CD4-positive, alpha-beta T cell (primary cell): Measurements from ENCODE around the gene IQSEC3. TPM values are rescaled to one million over a fixed set of nuclear protein-coding genes. Genes with fewer than 3 reads are reported as not detected.
"Not testable (repeated sequence)": the region's sequence is repeated elsewhere in the genome, so short reads cannot be mapped to it uniquely, and the experiment has no call there.

Source experiments
- ATAC-seq: fragments of 200-7000 bp; cut with Tn5 transposase; one replicate; pipeline ENCODE4 v1.10.0; 2022; ENCODE audit warnings: mild to moderate bottlenecking; ENCODE audit not compliant: poor library complexity
- CTCF ChIA-PET: fragments of 350-600 bp; sonication (Branson Sonifier 250); formaldehyde crosslinking; loops from one replicate; lab custom pipeline; 2021; ENCODE audit warnings: antibody characterized with exemption, inconsistent platforms; lab: Charles Lee
- POLR2A ChIA-PET: fragments of 350-600 bp; sonication (Branson Sonifier 250); formaldehyde crosslinking; loops from one replicate; lab custom pipeline; 2021; ENCODE audit warnings: antibody characterized with exemption, inconsistent platforms; lab: Charles Lee
- DNase-seq, 14 experiments: peaks; one replicate each; pipeline ENCODE4 v3.0.0-alpha.2; 2013 to 2020; ENCODE audit warnings: mixed read lengths in 2 of 14
- H3K27ac ChIP-seq, 2 donors: one replicate each; pipeline versions ENCODE4 v1.5.1 to v1.7.0; 2013; ENCODE audit warnings: low read length in 2 of 2, low read depth in 1 of 2, mild to moderate bottlenecking in 1 of 2
- H3K27me3 ChIP-seq, 2 experiments: 1 replicate in 1 of 2; 2 replicates in 1 of 2; pipeline versions ENCODE4 v1.6.1 to v1.7.0; 2013; ENCODE audit warnings: low read length in 2 of 2, control low read depth in 1 of 2, mild to moderate bottlenecking in 1 of 2, moderate library complexity in 1 of 2; ENCODE audit not compliant: insufficient read depth in 2 of 2, control insufficient read depth in 1 of 2
- H3K36me3 ChIP-seq: one replicate; pipeline ENCODE4 v1.6.1; 2013; ENCODE audit warnings: low read length, control low read depth; ENCODE audit not compliant: insufficient read depth
- H3K4me1 ChIP-seq: one replicate; pipeline ENCODE4 v1.6.1; 2013; ENCODE audit warnings: low read length, control low read depth; ENCODE audit not compliant: insufficient read depth
- H3K4me3 ChIP-seq: one replicate; pipeline ENCODE4 v1.5.1; 2013; ENCODE audit warnings: mild to moderate bottlenecking, low read length, moderate library complexity
- H3K9me3 ChIP-seq, 2 experiments: 1 replicate in 1 of 2; 2 replicates in 1 of 2; pipeline versions ENCODE4 v1.6.1 to v1.7.0; 2013; ENCODE audit warnings: low read length in 2 of 2, mild to moderate bottlenecking in 2 of 2, control low read depth in 1 of 2, moderate library complexity in 1 of 2; ENCODE audit not compliant: control insufficient read depth in 1 of 2, insufficient read depth in 1 of 2
- H3K27ac Mint-ChIP-seq: one replicate; pipeline ENCODE4 v1.8.0; 2020; ENCODE audit warnings: mixed read lengths
- H3K27me3 Mint-ChIP-seq: one replicate; pipeline ENCODE4 v1.8.0; 2021; ENCODE audit warnings: mixed read lengths
- H3K36me3 Mint-ChIP-seq: one replicate; pipeline ENCODE4 v1.8.0; 2021; ENCODE audit warnings: low read depth, mixed read lengths
- H3K4me1 Mint-ChIP-seq: one replicate; pipeline ENCODE4 v1.8.0; 2021; ENCODE audit warnings: low read depth, mixed read lengths
- H3K4me3 Mint-ChIP-seq: one replicate; pipeline ENCODE4 v1.8.0; 2020; ENCODE audit warnings: mild to moderate bottlenecking, mixed read lengths
- H3K9me3 Mint-ChIP-seq: one replicate; pipeline ENCODE4 v1.8.0; 2020; ENCODE audit warnings: mixed read lengths
- intact Hi-C, 2 experiments: fragments of 100-400 bp; cut with DNase I in 1 of 2; cut with micrococcal nuclease in 1 of 2; formaldehyde crosslinking; loops; one replicate each; pipeline versions ENCODE4 v1.15.1 to v1.9.0; 2023 to 2025; cut with DNase I, micrococcal nuclease
- total RNA-seq, 174 experiments: library from RNA in 2 of 174; stranded (reverse) in 2 of 174; gene quantifications; one replicate each; pipeline ENCODE4 v1.2.3 and lab custom pipeline; 2021 to 2026

Gene IQSEC3
- total RNA-seq, 2 experiments from 2014 or later, result 0.19 TPM; not detected in 1

- H3K36me3 ChIP-seq, H3K27ac Mint-ChIP-seq, DNase-seq, ATAC-seq, H3K4me1 Mint-ChIP-seq, H3K36me3 Mint-ChIP-seq, intact Hi-C loops, H3K27ac ChIP-seq, H3K9me3 Mint-ChIP-seq, POLR2A ChIA-PET, CTCF ChIA-PET, H3K9me3 ChIP-seq, H3K4me3 ChIP-seq, H3K4me1 ChIP-seq, H3K4me3 Mint-ChIP-seq: not testable (repeated sequence)
- peaks cover 43% of the 10 kb centered on the region for H3K27me3 Mint-ChIP-seq
- H3K27me3 ChIP-seq, result peaks cover 10 to 37% of the 10 kb centered on the region in 2 experiments
Observed at GRCh38 chr12:69677-70076, 3.1 kb downstream of the IQSEC3 start.

GRCh38 chr12:70541-70940 is 4.0 kb downstream of the IQSEC3 start:
- peaks cover 6 to 32% of the 10 kb centered on the region in 2 experiments for H3K27me3 ChIP-seq
- H3K27ac ChIP-seq, intact Hi-C loops, H3K27ac Mint-ChIP-seq, H3K9me3 Mint-ChIP-seq, H3K4me3 ChIP-seq, H3K4me1 ChIP-seq, H3K4me1 Mint-ChIP-seq, H3K9me3 ChIP-seq, ATAC-seq, POLR2A ChIA-PET, H3K36me3 ChIP-seq, DNase-seq, H3K36me3 Mint-ChIP-seq, H3K4me3 Mint-ChIP-seq, CTCF ChIA-PET: not testable (repeated sequence)
- peaks cover 42% of the 10 kb centered on the region for H3K27me3 Mint-ChIP-seq

GRCh38 chr12:72018-72417 is 5.5 kb downstream of the IQSEC3 start:
- H3K9me3 ChIP-seq, DNase-seq, H3K27ac ChIP-seq, CTCF ChIA-PET, H3K4me1 Mint-ChIP-seq, ATAC-seq, H3K36me3 ChIP-seq, POLR2A ChIA-PET, intact Hi-C loops, H3K36me3 Mint-ChIP-seq, H3K9me3 Mint-ChIP-seq, H3K4me3 Mint-ChIP-seq, H3K27ac Mint-ChIP-seq, H3K4me3 ChIP-seq, H3K4me1 ChIP-seq: not testable (repeated sequence)
- peaks cover 3 to 39% of the 10 kb centered on the region in 2 experiments for H3K27me3 ChIP-seq
- H3K27me3 Mint-ChIP-seq, result peaks cover 48% of the 10 kb centered on the region

DNA sequence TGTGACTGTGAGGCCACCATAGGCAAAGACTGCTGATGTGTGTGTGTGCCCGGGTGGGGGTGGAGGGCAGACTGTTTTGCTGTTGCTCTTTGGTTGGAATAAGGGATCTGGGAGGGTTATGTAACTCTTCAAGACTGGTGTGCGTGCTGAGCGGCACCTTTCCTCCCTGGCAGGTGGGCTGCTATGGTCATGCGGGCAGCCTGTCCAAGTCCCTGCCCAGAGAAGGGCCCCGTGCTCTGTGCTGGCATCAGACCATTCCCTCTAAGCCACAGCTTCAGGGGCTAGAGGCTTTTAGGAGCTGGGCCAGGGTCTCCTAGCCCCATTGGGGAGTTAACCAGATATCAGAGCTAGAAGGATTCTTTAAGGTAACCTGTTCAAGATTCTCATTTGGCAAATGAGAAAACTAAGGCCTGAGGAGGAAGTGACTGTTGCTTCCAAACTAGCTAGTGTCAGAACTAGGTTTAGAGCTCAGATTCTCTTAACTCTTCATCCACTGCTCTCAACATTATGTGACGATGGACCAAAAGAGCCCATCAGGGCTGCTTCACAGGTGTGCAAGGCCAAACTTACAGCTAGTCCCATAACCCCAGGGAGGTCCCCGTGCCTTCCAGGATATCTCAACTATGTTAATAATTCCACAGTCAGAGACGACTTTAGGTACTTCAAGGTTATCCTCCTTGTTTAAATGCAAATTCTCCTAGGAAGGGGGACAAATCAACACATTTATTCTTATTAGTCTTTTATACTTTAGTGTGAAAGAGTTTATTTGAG is 8.0 kb downstream of the IQSEC3 start:
- H3K4me3 ChIP-seq, H3K9me3 ChIP-seq, DNase-seq, H3K27ac ChIP-seq, H3K36me3 Mint-ChIP-seq, intact Hi-C loops, H3K4me3 Mint-ChIP-seq, H3K4me1 Mint-ChIP-seq, ATAC-seq, H3K9me3 Mint-ChIP-seq, H3K27ac Mint-ChIP-seq, H3K36me3 ChIP-seq, POLR2A ChIA-PET, CTCF ChIA-PET, H3K4me1 ChIP-seq: not testable (repeated sequence)
- H3K27me3 ChIP-seq, result peaks cover 11 to 40% of the 10 kb centered on the region in 2 experiments
- peaks cover 49% of the 10 kb centered on the region for H3K27me3 Mint-ChIP-seq

DNA sequence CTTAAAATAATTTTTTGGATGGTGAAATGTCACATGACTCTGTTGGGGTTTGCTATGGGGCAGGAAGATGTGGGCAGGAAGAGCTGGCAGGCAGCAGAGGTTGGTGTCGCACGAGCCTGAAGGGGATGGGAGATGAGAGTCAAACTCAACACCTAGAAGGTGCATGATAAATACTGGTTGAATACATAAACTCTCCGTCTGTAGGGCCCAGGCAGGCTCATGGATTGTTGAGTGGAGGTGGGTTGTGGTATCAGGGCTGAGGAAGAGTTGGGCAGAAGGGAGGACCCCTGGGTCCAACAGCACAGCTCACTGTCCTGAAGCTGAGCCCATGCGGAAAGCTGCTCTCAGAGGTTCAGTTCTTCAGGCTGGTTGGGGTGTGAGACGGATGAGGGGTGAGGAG is 9.0 kb downstream of the IQSEC3 start:
- H3K27ac ChIP-seq, intact Hi-C loops, DNase-seq, H3K4me3 ChIP-seq, ATAC-seq, H3K27ac Mint-ChIP-seq, H3K36me3 ChIP-seq, CTCF ChIA-PET, H3K9me3 Mint-ChIP-seq, H3K4me3 Mint-ChIP-seq, POLR2A ChIA-PET, H3K4me1 ChIP-seq, H3K36me3 Mint-ChIP-seq, H3K4me1 Mint-ChIP-seq, H3K9me3 ChIP-seq: not testable (repeated sequence)
- peaks cover 16 to 41% of the 10 kb centered on the region in 2 experiments for H3K27me3 ChIP-seq
- H3K27me3 Mint-ChIP-seq, result peaks cover 49% of the 10 kb centered on the region

GRCh38 chr12:76102-76501 is 9.5 kb downstream of the IQSEC3 start:
- H3K27me3 Mint-ChIP-seq, result peaks cover 49% of the 10 kb centered on the region
- H3K36me3 Mint-ChIP-seq, H3K4me1 Mint-ChIP-seq, H3K9me3 ChIP-seq, H3K27ac ChIP-seq, POLR2A ChIA-PET, H3K27ac Mint-ChIP-seq, H3K9me3 Mint-ChIP-seq, CTCF ChIA-PET, H3K36me3 ChIP-seq, intact Hi-C loops, ATAC-seq, H3K4me3 ChIP-seq, DNase-seq, H3K4me3 Mint-ChIP-seq, H3K4me1 ChIP-seq: not testable (repeated sequence)
- H3K27me3 ChIP-seq, result peaks cover 21 to 41% of the 10 kb centered on the region in 2 experiments

DNA sequence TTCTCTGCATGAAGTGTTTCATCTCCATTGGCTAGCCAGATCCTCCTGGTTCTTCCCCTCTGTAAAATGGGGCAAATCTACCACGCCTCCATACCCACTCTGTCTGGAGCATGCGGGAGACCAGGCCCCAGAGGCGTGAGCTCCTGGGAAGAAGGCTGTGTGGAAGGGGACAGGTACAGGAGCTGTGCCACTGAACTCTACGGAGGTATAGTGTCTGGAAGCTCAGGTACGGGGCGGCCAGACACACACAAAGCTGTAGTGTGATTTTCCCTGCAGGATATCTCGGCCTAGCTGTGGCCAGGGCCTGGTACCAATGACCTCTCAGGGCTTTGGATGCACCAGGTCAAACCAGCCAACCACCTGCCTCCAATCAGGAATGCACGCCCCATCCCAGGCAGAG is 10.0 kb downstream of the IQSEC3 start:
- H3K27me3 ChIP-seq, result peaks cover 22 to 41% of the 10 kb centered on the region in 2 experiments
- H3K27ac ChIP-seq, H3K4me1 ChIP-seq, intact Hi-C loops, H3K27ac Mint-ChIP-seq, H3K9me3 ChIP-seq, POLR2A ChIA-PET, H3K36me3 Mint-ChIP-seq, DNase-seq, H3K36me3 ChIP-seq, H3K9me3 Mint-ChIP-seq, CTCF ChIA-PET, H3K4me3 Mint-ChIP-seq, H3K4me1 Mint-ChIP-seq, ATAC-seq, H3K4me3 ChIP-seq: not testable (repeated sequence)
- peaks cover 51% of the 10 kb centered on the region for H3K27me3 Mint-ChIP-seq
